Measurements from ENCODE around the gene NFATC4.
"Not testable (repeated sequence)": the region's sequence is repeated elsewhere in the genome, so short reads cannot be mapped to it uniquely, and the experiment has no call there.

DNA sequence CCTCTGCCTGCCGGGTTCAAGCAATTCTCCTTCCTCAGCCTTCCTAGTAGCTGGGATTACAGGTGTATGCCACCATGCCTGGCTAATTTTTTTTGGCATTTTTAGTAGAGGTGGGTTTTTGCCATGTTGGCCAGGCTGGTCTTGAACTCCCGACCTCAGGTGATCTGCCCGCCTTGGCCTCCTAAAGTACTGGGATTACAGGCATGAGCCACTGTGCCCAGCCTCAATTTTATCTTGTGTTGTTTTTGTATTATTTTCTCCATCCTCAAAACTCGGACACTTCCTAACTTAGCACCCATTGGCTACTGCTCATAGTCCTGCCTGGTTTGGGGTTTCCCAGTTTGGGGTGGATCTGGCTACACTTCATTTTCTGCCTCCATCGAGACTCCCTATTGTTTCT, 19.6 kb downstream of the NFATC4 start:
- TF ChIP-seq EZH2phosphoT487 (IDR thresholded peaks at IDR 0.05; ENCODE audit: borderline replicate concordance, low read length); EZH2 (IDR thresholded peaks at IDR 0.05; ENCODE audit: low read length, unreplicated experiment): not testable (repeated sequence)
- TF ChIP-seq, protein P1, sequence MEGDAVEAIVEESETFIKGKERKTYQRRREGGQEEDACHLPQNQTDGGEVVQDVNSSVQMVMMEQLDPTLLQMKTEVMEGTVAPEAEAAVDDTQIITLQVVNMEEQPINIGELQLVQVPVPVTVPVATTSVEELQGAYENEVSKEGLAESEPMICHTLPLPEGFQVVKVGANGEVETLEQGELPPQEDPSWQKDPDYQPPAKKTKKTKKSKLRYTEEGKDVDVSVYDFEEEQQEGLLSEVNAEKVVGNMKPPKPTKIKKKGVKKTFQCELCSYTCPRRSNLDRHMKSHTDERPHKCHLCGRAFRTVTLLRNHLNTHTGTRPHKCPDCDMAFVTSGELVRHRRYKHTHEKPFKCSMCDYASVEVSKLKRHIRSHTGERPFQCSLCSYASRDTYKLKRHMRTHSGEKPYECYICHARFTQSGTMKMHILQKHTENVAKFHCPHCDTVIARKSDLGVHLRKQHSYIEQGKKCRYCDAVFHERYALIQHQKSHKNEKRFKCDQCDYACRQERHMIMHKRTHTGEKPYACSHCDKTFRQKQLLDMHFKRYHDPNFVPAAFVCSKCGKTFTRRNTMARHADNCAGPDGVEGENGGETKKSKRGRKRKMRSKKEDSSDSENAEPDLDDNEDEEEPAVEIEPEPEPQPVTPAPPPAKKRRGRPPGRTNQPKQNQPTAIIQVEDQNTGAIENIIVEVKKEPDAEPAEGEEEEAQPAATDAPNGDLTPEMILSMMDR (conservative IDR thresholded peaks at IDR 0.05; ENCODE audit: low read depth, low read length), result not testable (repeated sequence)
